G401 (cell line): ENCODE data around the gene GPR158. TPM values are rescaled to one million over a fixed set of nuclear protein-coding genes. Genes with fewer than 3 reads are reported as not detected.

Experiments used
- DNase-seq: peaks from one replicate; pipeline ENCODE4 v3.0.0-alpha.2; 2015; ENCODE audit warnings: low spot score
- in situ Hi-C: cut with HindIII; loops from 2 replicates; pipeline ENCODE4 v1.10.0; 2016; ENCODE audit warnings: low sequenced_read_pairs, mixed read lengths
- total RNA-seq: library from RNA; depleted of rRNA; stranded (reverse); fragments of >200 nt; shearing (Covaris generic); gene quantifications from 2 replicates; pipeline ENCODE4 v1.2.3, GENCODE V29; 2014

Gene GPR158
- total RNA-seq, 1 experiment from 2014 or later: not detected

DNA sequence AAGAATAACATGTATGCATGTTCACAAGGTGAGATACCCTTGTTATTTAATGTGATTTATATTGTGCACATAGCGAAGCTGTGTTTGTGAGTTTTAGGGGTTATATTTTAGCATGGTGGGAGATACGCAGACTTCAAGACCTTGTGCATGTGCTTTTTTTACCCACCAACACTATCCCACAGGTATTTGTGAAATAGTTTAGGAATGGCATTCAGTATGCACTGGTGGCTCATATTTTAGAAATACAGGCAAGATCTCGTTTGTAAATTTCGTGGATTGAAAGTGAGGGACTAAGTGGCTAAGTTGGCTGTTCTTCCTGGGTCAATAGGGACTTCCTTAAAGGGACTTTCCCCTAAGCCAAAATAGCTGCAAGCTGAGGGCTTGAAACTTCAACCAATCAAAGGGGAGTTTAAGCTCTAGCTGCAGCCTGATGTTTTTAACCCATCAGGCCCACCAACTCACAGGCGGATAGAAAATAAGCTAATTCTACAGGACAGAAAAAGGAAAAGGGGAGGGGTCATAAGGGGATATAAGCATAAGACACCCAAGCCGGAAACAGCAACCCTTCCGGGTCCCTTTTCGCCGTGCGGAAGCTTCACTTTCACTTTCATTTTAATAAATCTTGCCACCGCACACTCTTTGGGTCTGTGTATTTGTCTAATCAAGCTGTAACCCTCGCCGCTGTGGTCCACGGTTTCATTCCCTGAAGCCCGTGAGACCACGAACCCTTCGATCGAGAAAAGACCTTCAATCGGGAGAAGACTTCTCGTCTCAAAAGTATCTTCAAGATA is 291.0 kb downstream of the GPR158 start:
- DNase-seq: no peak
- in situ Hi-C loops: no loop called here

DNA sequence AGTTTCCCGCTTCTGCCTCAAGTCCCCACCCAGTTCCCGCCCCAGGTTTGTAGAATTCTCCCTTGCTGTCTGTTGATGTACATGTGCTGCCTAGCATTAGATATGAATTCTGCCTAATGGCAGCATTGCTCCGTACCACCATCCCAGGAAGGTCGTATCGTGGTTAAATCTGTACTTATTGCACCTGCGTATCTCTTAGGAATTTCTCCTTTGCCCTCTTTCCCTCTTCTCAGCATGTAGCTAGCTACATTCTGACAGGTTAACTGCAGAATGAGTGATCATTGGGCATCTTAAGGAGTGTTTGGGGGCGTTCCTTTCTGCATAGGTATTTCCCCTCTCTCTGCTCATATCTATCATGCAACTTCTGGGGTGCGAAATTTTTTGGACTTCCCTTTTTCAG is 293.1 kb downstream of the GPR158 start:
- in situ Hi-C loops: no loop called here
- no peak for DNase-seq

DNA sequence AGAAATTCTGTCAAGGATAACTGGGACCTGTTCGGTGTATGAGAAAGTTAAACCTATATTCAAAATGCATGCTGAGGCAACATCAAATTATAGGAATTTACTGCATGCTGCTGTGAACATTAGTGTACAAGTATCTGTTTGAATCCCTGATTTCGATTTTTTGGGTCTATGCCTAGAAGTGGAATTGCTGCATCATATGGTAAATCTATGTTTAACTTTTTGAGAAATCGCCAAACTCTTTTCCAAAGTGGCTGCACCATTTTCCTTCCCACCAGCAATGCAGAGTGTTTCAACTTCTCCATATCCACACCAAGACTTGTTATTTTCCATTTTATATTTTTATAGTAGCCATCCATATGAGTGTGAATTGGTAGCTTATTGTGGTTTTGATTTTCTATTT is 306.7 kb downstream of the GPR158 start:
- DNase-seq: no peak
- in situ Hi-C loops: no loop called here

DNA sequence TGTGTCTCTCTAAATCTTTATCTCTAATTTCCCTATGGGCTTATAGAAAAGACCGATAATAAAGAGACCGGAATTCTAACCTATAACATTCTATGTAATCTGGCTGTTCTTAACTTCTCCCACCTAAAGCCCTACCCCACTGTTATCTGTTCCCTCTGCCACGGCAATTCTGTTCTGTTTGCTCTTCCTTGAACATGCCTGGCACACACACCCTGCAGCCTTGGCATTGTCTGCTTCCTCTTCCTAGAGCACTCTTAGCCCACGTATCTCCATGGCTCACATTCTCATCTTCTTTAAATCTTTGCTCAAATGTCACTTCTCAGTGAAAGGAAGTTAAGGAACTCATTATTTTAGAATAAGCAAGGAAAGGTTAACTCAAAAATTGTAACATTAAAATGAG is 309.2 kb downstream of the GPR158 start:
- in situ Hi-C loops: no loop called here
- DNase-seq: peak; percentile 86

DNA sequence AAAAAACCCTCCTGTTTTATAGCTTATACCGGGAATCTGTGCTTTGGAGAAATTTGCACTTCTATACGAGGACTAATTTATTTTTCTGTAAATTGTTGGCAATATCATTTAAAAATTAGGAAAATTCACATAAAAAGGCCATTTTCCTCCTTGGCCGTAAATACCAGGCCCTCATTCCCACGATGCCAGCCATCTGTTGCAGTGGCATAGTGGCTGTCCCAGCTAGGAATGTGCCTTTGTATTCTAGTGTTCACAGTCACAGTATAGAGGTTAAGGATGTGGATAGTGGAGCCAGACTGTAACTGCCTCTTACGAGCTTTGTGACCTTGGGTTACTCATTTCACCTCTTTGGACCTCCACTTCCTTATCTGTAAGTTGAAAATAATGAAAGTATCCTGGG is 312.5 kb downstream of the GPR158 start:
- in situ Hi-C loops: no loop called here
- peak; percentile 61 for DNase-seq

DNA sequence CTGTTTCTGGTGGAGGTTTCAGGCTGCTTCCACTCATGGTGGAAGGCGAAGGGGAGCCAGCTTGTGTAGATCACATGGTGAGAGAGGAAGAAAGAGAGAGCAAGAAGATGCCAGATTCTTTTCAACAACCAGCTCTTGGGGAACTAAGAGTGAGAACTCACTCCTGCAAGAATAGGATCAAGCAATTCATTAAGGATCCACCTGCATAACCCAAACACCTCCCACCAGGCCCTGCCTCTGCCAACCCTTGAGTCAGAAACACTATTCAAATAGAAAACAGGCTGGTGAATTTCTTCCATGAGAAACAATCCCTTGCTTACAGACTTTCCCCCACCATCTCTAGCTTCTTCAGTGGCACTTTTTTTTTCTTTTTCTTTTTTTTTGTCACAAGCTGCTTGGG is 317.2 kb downstream of the GPR158 start:
- in situ Hi-C loops: no loop called here
- no peak for DNase-seq

DNA sequence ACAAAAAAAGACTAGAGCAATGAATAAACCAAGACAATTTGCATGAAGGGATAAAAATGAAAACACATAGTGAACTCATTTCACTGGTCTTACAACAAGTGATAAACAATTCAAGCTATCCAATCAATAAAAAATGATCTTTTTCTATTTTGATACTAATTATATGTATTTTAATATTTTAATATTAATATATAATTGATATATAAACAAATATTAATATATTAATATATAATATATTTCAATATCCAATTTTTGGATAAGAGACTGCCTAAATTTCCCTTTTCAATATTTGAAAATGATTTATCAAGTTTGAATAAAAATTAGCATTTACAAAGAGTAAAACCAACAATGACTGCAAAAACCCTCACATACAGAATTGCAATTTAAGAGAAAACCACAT is 317.9 kb downstream of the GPR158 start:
- no peak for DNase-seq
- in situ Hi-C loops: no loop called here

DNA sequence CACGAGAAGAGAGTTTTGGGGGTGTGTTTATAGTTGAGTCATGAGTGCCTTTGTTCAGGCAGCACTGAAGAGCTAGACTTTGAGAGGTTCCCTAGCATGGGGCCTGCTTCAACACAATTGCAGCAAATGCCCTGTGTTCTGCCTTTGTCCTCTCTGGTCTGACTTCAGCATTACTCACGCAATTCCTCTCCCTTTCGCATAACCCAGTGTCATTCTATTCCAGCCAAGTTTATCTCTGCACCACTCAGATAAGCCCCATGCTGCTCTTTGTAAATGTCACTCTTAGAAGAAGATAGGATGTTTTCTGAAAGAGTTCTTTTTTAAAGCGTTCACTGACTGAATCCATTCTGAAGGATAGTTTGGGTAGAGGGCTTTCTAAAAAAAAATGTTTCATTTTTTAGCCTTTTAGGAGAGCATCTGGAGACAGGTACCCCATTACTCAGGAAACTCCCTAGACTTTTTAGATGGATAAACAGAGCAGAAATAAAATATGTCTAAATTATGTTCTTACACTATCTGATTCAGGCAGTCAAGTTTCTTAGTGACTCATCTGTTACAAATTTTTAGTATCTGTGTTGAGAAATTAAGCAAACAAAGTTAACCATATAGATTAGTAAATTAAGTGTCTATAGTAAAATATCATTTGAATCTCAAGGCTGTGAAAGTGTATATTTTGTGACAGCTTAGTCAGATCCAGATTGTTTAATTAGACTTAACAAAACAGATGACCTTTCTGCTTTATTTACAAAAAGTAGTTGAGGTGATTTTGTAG is 318.5 kb downstream of the GPR158 start:
- in situ Hi-C loops: no loop called here
- DNase-seq: peak; percentile 55

DNA sequence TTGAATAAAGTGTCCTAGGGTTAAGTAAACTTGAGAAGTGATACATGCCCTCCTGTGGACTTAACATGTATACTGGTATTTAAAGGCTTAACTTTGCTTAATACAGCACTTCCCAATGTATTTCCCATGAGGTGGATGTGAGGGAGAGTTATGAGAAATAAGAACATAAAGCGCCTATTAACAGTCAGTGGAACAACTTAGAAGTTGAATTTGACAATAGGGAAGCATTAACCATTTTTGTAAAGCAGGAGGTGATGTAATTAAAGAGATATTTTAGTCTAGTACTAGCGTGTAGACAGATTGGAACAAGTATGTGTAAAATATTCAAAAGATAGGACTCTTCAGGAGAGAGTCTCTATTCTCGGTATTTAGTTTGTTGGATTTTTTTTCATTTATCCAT is 322.4 kb downstream of the GPR158 start:
- no peak for DNase-seq
- in situ Hi-C loops: no loop called here

DNA sequence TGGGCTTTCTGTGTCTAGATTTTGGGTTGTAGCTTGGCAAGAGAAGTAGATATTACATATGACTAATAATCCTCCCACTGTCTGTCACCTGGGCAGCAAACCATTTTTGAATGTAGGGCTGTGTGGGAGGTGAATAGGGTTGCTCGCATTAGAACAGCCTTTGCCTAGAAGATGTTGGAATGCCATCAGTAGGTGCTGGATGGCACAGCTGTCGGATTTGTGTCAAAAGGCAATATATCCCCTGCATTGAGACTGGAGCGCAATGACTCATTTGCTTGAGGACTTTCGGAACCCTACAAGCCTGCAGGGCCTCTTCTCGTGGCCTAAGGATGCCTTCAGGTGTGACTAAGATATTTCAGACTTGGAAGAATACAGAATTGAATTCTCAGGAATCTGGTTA is 323.8 kb downstream of the GPR158 start:
- DNase-seq: no peak
- in situ Hi-C loops: no loop called here

DNA sequence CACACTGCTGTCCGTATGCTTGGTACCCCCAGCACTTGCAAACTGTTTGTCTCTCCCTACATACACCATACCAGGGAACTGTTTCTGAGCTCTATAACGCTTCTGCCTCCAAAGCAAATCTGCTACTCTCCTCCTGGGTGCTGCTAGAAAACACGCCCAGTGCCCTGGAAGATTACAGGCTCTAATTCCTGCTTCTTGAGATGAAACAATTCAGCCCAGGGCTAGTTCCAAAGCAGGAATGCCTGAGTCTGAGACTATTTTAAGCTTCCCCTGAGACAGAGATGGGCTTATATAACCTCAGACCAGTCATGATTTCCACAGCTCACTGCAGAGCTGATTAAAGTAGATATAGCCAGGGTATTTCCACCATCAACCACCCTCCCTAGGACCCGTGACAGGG is 327.1 kb downstream of the GPR158 start:
- DNase-seq: peak; percentile 66
- in situ Hi-C loops: no loop called here

DNA sequence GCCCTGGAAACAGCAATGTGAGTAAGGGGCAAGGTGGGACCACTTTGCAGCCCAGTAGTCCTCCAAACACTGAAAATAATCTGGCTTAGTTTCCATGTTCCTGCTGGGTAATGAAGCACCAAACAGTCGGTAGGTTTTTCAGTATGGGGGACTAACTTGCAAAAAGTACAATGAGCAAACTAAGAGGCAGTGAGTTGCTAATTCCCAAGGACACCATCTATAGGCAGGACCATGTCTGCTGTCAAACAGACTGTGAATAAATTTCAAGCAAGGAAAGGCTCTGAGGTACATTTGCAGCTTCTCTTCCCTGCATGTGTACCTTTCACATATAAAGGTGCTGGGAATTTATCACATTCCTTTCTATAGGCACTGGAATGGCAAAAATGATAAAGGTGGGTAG is 327.7 kb downstream of the GPR158 start:
- peak; percentile 57 for DNase-seq
- in situ Hi-C loops: no loop called here

DNA sequence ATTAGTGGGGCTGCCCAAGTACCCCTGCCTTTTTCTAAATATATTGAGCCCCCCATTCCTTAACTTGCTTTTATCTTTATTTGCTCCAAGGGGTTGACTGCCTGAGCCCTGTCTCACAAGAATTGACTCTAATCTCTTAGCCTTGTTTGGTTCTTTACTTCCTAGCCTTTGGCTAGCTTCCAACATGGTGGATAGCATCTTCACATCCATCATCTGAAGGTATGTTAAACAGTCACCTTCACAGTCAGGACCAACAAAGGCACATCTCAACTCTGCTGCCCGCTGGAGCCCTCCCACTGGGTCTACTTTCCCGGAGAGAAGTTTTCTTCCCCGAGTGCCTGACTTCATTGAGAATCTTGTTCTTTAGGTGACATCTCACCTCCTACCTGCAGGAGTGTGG is 329.5 kb downstream of the GPR158 start:
- in situ Hi-C loops: no loop called here
- DNase-seq: no peak

DNA sequence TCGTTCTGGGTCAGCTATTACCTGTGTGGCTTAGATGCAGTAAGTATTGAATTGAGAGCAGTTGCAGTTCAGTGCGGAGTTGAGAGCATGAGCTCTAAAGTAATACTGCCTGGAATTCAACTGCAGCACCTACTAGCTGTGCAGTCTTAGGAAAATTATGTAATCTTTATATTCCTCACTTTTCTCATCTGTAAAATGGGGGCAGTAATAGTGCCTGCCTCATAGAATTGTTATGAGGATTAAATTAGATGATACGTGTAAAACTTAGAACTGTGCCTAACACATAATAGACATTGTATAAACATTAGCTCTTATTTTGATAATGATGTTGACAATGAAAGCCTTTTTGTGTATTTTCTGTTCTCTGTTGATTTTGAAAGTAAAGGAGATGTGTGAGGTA is 330.0 kb downstream of the GPR158 start:
- no peak for DNase-seq
- in situ Hi-C loops: no loop called here

DNA sequence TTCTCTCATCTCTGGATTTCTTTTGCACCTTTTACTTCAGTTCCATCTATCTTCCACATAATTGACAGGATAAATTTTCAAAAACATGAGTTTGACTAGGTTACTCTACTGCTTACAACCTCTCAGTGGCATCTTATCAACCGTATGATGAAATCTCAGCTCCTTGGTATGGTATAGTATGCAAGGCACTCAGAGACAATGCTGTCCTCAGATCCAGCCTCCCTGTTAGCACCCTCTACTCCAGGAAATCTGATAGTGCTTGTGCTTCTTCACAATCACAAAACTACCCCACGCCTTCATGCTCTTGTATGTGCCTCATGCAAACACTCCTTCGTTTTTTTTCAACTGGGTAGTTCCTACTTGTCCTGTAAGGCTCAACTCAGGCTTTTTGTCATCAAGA is 330.7 kb downstream of the GPR158 start:
- DNase-seq: no peak
- in situ Hi-C loops: no loop called here

DNA sequence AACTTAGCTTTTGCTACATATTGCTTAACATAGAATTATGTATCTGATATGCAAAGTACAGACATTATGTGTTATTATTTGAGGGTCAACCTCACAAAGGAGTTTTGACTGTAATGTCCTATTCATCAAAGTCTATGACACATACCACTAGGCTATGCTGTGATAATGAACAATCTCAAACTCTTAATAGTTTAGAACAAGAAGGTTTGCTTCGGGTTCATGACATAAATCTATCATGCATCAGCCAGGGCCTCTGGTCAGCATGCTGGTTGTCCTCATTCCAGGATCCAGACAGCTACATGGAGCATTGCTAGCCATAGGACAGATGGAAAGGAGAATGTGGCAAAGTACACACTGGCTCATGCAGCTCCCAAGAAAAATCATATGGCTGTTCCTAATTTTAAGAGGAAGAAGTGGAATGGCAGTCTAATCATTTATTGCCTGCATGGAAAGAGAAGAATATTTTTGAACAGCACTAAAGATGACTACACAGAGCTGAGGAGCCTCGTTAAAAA is 332.1 kb downstream of the GPR158 start:
- in situ Hi-C loops: no loop called here
- peak; percentile 80 for DNase-seq

DNA sequence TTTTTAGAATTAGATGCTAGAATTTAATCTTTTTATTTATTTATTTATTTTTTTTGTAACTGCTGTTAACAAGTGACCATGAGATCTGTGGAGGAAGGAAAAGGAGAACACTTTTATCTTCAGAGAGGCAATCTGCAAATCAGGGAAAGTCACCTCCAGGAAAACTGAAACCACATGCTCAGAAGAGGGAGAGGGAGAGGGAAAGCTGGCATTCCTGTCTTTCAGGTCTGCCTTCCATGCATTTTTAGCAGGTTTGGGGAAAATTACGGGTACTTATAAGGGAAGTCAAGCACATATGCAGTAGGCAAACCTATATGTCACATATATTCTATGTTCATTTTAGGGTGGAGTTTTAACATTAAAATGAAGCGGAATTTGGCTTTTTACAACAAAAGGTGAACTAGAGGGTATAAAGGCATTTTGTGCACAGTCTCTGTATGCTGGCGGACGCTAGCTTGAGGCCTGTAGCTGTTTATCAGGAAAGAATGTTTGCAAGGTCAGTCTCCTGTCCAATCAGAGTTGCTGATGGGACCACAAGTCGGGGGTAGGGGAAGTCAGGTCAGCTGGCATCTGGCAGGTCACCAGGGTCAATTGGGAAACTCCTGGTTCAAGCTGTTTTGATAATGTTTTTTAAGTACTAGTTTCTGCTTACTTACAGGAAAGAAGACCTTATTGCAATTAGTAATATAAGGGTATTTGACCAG is 333.5 kb downstream of the GPR158 start:
- in situ Hi-C loops: no loop called here
- DNase-seq: no peak

DNA sequence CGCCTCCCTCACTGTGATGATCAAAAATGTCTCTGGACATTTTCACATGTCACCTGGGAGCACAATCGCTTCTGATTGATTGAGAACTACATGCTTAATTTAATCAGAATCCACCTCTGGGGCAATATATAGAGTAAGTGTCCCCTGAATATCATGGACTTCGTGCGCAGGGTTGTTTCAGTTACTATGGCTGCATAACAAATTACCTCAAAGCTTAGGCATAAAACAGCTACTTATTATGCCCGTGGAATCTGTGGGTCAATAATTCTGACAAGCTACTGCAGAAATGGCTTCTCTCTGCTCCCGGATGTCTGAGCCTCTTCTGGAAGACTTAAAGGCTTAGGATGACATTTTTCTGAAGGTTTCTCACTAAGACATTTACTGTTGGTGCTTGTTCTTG is 334.4 kb downstream of the GPR158 start:
- no peak for DNase-seq
- in situ Hi-C loops: no loop called here

DNA sequence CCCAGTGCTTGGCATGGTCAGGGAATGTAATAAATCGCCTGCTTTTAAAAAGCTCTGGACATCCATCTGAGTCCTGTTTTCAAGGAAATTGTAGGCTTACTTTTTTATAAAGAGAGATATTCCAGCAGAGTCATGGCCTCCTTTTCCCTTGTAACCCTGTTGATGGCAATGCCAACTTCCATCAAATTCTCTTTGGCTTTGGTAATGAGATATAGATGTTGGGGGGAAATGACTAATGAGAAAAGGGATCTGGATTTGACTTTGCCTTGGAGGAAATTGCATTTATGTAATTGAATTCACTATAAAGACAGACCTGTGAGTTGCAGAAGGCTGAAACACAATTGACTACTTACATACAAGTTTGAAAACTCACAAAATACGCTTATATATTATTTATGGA is 347.5 kb downstream of the GPR158 start:
- in situ Hi-C loops: no loop called here
- DNase-seq: no peak
